ENCODE measurements around the gene PDAP1.
"Not testable (repeated sequence)": the region's sequence is repeated elsewhere in the genome, so short reads cannot be mapped to it uniquely, and the experiment has no call there.

PDAP1 gene

DNA sequence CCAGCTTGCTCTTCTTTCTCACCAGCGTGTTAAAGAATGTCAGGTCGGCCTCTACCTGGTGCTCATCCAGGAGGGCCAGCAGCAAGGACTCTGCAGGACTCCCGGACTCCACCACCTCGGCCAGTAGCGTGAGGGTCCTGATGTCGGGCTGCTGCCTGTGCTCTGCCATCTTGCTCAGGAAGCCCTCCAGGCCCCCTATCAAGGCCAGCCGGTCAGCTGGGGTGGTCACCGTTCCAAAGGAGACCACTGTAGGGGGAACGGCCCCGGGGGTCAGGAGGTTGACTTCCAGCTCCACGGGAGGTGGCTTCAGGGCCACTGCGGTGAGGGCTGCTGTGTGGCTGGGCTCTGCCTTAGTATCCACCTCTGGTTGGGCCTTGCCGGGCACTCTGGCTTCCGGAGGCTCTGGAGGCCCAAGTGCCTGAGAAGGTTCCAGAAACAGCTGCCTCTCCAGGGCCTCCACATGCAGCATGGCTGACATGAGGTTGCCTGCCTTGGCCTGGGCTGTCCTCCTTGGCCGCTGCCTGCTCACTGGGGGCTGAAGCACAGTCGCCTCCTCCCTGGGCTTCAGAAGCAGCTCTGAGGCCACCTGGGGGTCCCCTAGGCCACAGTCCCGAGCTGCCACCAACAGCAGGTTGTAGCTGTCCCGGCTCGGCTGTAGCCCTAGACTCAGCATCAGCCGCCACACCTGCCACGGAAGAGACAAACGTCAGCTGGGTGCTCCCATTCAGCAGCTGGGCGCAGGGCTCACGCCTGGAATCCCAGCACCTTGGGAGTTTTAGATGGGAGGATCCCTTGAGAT is 16.7 kb upstream of the PDAP1 start:
- no peak for DNase-seq (ENCODE audit: low read depth)

DNA sequence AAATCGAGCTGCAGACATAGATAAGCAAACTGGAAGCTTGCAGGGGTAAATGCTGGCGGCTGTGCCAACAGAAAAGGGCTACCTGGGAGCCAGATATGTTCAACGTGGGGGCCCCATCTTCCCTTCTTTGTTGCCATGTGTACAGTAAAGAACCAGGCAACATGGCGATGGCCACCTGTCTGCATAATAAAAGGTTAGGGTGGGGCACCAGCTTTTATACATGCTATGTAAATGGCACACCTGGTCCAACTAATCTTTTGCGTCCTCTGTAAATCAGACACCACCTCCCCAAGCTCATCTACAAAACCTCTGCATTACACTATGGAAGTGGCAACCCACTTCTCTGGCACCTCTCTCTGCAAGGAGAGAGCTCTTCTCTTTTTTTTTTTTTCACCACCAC is 14.2 kb upstream of the PDAP1 start:
- DNase-seq (ENCODE audit: low read depth): no peak

GRCh38 chr7:99422186-99422585 is 13.8 kb upstream of the PDAP1 start:
- DNase-seq (ENCODE audit: low read depth): no peak

DNA sequence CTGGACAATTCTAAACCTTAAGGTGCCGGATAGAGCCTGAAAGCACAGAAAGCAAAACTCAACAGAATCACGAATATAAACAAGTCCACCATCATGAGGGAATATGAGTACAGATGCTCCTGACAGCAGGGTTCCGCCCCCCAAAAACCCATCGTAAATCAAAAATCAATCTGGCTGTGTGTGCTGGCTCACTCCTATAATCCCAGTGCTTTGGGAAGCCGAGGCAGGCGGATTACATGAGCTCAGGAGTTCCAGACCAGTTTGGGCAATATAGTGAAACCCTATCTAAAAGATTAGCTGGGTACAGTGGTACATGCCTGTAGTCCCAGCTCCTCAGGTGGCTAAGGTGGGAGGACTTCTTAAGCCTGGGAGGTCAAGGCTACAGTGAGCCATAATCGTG is 12.6 kb upstream of the PDAP1 start:
- no peak for DNase-seq (ENCODE audit: low read depth)

GRCh38 chr7:99420213-99420612 is 11.8 kb upstream of the PDAP1 start:
- DNase-seq (ENCODE audit: low read depth): no peak

DNA sequence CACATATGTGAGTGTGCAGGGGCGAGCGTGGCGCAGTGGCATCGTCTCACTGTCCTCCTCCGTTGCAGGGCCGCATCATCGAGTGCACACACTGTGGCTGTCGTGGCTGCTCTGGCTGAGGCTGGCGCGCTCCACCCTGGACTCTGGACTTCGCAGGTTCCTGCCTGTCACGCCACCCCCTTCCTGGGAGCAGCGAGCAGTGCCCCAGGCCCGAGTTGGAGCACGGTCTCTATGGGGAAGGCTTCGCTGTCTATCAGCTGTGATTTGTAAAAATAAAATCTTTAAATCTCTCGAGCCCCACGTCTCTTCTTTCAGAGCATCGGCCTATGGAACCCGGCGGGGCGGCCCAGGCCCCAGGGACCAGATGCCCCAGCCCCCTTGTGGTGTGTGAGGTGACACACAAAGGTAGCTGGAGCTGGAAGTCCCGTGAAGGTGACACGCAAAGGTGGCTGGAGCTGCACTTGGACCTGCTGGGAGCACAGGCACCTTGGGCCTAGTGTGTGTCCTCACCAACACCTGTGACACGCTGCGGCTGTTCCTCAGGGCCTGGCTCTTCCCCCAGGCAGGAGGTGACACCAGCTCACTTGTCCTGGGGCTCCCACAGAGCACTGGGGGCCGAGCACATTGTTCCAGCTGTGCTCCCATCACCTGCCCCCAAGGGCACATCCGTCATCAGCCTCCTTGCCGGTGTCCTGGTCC is 11.1 kb upstream of the PDAP1 start:
- DNase-seq (ENCODE audit: low read depth): no peak

DNA sequence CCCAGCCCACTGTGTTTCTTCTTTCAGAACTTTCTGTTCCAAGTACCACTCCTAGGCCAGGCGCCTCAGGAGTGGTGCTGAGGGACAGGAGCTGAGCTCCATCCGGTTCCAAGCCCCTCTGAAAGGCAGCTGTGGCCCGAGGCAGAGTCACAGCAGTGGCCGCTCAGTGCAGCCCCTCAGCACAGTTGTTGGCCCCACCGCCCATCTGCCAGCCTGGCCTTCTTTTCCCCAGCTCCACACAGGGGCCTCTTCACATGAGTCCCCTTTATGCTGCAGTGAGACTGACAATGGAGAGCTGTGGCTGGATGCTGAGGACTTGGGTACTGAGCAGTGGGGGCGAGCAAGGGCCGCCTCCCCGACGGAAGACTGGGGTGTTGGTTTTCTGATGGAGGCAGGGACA is 9.9 kb upstream of the PDAP1 start:
- DNase-seq (ENCODE audit: low read depth): no peak

GRCh38 chr7:99415513-99416127 is 7.2 kb upstream of the PDAP1 start:
- DNase-seq (ENCODE audit: low read depth): not testable (repeated sequence)

DNA sequence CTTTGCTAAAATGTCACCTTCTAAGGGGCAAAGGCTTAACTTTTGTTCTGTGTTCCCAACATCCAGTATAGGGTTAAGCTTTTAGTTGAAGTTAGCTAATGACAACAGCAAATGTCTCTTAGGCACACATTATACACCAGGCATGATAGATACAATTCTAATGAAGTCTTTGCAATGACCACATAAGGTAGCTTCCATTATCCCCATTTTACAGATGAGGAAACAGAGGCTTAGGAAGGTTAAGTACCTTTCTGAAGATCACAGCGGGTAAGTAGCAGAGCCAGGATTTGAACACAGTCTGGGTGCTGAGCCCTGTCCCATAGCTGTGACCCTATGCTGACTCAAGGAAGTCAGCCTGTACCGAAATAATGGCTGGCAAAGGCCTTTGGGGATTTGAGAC is 2.2 kb upstream of the PDAP1 start:
- DNase-seq (ENCODE audit: low read depth): no peak

- no peak for DNase-seq (ENCODE audit: low read depth)
These were observed 1.4 kb upstream of the PDAP1 start for GRCh38 chr7:99409806-99410205.

DNA sequence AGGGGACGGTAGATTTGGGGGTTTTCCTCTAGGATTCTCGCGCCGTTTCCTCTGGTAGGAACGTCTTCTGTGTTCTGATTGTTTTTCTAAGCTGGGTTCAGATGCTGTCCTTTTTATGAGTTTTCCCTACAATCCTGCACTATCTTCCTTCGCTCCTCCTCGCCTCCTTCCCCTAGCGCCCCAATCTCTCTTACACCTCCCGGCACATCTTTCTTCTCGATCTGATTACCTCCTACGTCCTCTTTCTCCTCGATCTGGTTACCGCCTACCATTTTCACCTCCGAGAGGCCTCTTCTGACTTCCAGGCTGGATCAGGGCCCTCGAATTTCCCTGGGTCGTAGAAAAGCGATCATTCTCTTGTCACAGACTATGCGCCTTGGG is 785 bp upstream of the PDAP1 start:
- no peak for DNase-seq (ENCODE audit: low read depth)

- no peak for DNase-seq (ENCODE audit: low read depth)
These were observed 472 bp downstream of the PDAP1 start for GRCh38 chr7:99407872-99408378.

DNA sequence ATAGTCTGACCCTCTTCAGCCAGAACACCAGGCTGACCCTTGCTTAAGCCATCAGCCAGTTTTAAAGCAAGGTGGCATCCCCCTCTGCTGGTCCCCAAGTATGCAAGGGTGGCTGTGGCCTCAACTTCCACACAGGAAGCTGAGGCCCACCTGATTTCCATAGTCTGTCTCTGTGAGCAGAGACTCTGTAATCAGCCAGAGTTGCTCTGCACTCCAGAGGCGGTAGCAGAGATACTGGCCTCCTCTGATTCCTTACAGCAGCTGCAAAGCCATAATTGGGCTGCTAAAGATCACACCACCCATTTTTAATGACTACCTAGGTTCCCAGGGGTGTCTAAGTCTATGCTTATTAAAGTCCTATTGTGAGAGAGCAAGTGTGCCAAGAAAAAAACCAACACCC is 1.8 kb downstream of the PDAP1 start:
- DNase-seq (ENCODE audit: low read depth): no peak

DNA sequence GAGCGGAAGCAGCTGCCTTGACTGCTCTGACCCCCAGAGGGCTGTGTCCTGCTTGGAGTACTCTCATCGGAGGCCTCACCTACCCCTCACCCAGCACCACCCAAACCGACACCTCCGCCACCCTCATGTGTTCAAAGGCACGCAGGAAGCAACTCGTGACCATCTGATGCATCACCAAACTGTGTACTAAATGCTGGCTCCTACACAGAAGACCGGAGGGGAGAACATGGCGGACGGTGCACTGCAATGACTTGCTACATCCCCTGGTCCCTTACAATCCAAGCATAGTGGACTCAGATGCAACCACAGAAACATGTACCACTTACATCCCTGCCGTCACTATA is 3.4 kb downstream of the PDAP1 start:
- DNase-seq (ENCODE audit: low read depth): no peak

GRCh38 chr7:99404235-99404976 is 4.0 kb downstream of the PDAP1 start:
- no peak for DNase-seq (ENCODE audit: low read depth)

DNA sequence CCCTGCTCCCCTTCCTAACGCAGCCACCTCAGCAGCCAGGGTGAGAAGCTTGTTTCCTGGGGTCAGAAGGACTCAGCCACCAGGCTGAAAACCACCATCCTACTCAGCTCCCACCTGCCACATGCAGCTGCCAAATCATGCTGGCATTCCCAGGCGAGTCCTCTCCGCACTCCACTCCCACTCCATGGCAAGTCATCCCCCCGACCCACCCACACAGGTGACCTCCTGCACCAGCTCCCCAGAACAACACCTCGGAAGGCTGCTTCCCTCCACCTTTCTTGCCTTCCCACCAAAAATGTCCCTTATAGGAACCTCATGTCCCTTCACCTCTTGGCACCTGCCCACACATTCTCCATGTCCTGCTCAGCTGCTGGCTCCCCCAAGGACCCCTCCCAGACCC is 4.6 kb downstream of the PDAP1 start:
- no peak for DNase-seq (ENCODE audit: low read depth)

DNA sequence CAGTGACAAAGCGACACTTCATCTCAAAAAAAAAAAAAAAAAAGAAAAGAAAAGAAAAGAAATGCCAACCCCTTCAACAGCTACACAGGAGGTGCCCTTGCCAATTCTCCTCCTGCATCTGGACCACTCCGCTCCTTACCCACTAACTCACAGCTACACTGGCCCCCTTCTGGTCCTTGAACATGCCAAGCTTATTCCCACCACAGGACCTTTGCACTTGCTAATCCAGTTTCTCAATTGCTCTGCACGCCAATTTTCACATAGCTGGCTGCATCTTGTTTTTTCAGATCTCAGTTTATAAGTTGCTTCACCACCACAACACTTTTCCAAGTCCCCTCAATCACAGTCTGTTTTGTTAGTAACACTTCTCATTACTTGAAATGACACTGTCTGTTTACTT is 5.5 kb downstream of the PDAP1 start:
- no peak for DNase-seq (ENCODE audit: low read depth)

DNA sequence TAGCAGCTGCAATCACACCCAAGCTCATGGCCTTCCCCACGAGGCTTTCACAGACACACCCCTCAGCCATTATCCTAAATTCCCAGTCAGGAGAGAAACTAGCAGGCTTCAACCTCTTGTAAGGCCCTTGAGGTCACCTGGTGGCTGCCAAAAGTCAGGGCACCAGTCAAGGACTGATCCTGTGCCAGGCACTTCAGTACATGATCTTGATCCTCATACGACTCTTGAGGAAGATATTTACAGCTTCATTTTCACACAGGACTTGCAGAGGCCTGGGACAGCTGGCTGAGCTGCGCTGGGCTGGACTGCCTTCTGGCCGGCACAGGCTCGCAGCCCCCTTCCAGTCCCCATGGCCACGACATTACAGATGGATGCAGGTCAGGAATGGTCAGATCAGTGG is 8.8 kb downstream of the PDAP1 start:
- no peak for DNase-seq (ENCODE audit: low read depth)

DNA sequence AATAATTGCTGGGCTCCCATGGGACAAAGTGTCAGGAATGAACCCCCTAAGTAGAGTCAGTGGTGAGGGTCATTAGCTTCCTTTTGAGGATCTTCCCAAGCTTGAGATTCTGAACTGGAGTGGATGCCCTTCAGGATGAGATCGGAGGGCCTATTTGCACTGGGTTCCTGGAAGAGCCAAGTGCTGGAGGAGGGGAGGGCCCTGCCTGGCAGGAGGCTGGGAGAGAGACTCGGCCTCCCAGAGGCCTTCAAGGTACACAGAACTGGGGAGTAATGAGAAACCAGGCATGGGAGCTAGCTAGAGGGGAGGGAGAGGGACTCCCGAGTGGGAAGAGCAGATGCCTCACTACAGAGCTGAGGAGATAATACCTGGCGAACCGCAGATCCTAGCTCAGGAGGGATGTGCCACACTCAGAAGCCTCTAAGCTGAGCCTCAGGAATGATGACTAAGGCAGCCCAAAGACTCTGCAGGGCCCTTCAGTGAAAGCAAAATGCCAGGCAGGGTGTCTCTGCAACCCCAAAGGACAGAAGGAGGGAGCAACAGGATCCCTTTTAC is 9.4 kb downstream of the PDAP1 start:
- no peak for DNase-seq (ENCODE audit: low read depth)

GRCh38 chr7:99397297-99397983 is 11.0 kb downstream of the PDAP1 start:
- DNase-seq (ENCODE audit: low read depth): no peak

GRCh38 chr7:99396418-99397296 is 11.7 kb downstream of the PDAP1 start:
- no peak for DNase-seq (ENCODE audit: low read depth)
